ENCODE measurements around the gene UBE2D2. TPM values are rescaled to one million over a fixed set of nuclear protein-coding genes. Genes with fewer than 3 reads are reported as not detected.
"Not testable (repeated sequence)": the region's sequence is repeated elsewhere in the genome, so short reads cannot be mapped to it uniquely, and the experiment has no call there.

The UBE2D2 gene
- total RNA-seq, 1 experiment from 2014 or later: 115 TPM

DNA sequence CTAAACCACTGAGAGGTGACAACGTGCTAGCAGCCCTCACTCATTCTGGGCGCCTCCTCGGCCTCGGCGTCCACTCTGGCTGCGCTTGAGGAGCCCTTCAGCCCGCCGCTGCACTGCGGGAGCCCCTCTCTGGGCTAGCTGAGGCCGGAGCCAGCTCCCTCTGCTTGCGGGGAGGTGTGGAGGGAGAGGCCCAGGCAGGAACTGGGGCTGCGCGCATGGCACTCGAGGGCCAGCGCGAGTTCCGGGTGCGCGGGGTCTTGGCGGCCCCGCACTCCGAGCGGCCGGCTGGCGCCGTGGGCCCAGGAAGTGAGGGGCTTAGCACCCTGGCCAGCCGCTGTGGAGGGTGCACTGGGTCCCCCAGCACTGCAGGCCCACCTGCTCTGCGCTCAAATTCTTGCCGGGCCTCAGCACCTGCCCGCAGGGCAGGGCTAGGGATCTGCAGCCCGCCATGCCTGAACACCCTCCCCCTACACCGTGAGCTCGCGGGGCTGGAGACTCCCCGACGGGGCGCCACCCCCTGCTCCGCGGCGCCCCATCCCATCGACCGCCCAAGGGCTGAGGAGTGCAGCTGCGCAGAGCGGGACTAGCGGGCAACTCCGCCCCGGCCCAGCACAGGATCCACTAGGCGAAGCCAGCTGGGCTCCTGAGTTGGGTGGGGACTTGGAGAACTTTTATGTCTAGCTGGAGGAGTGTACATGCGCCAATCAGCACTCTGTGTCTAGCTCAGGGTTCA is 11.8 kb upstream of the UBE2D2 start:
- no peak for TF ChIP-seq EZH2 (IDR thresholded peaks at IDR 0.05; ENCODE audit: low read depth)
- TF ChIP-seq, protein P1, sequence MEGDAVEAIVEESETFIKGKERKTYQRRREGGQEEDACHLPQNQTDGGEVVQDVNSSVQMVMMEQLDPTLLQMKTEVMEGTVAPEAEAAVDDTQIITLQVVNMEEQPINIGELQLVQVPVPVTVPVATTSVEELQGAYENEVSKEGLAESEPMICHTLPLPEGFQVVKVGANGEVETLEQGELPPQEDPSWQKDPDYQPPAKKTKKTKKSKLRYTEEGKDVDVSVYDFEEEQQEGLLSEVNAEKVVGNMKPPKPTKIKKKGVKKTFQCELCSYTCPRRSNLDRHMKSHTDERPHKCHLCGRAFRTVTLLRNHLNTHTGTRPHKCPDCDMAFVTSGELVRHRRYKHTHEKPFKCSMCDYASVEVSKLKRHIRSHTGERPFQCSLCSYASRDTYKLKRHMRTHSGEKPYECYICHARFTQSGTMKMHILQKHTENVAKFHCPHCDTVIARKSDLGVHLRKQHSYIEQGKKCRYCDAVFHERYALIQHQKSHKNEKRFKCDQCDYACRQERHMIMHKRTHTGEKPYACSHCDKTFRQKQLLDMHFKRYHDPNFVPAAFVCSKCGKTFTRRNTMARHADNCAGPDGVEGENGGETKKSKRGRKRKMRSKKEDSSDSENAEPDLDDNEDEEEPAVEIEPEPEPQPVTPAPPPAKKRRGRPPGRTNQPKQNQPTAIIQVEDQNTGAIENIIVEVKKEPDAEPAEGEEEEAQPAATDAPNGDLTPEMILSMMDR (conservative IDR thresholded peaks at IDR 0.05): no peak
- no peak overlapping the region for H2AFZ ChIP-seq
- ChIA-PET CTCF (no interaction called here), POLR2A (ENCODE audit: unreplicated experiment) (no interaction called here)
- H3F3A ChIP-seq (ENCODE audit: insufficient read depth, low read depth): peaks cover 4% of the 10 kb centered on the region; the same call in 1 of the 2 replicates
- no peaks in the 10 kb centered on the region for H3K27me3 ChIP-seq (ENCODE audit: insufficient read depth, low read depth)
- no peaks in the 10 kb centered on the region for H4K20me1 ChIP-seq (ENCODE audit: insufficient read depth)
- H3K36me3 ChIP-seq (ENCODE audit: low read depth): no peaks in the 10 kb centered on the region
- H3K79me2 ChIP-seq (ENCODE audit: low read depth): no peaks in the 10 kb centered on the region
- H3K9me3 ChIP-seq (ENCODE audit: insufficient read depth, low read depth): no peaks in the 10 kb centered on the region; the same call in 1 of the 2 replicates
- no peak overlapping the region for H3K27ac ChIP-seq
- H3K4me3 ChIP-seq: no peak overlapping the region
- intact Hi-C loops (cut with micrococcal nuclease; ENCODE audit: unreplicated experiment): no loop called here
- H3K9me2 ChIP-seq (ENCODE audit: insufficient read depth): no peaks in the 10 kb centered on the region
- DNase-seq: no peak
- no peaks in the 10 kb centered on the region for H3K4me1 ChIP-seq (replicated peaks; ENCODE audit: insufficient read depth)
- H3K4me2 ChIP-seq: no peak overlapping the region
- BruUV-seq (replicated peaks): no TSS peak

DNA sequence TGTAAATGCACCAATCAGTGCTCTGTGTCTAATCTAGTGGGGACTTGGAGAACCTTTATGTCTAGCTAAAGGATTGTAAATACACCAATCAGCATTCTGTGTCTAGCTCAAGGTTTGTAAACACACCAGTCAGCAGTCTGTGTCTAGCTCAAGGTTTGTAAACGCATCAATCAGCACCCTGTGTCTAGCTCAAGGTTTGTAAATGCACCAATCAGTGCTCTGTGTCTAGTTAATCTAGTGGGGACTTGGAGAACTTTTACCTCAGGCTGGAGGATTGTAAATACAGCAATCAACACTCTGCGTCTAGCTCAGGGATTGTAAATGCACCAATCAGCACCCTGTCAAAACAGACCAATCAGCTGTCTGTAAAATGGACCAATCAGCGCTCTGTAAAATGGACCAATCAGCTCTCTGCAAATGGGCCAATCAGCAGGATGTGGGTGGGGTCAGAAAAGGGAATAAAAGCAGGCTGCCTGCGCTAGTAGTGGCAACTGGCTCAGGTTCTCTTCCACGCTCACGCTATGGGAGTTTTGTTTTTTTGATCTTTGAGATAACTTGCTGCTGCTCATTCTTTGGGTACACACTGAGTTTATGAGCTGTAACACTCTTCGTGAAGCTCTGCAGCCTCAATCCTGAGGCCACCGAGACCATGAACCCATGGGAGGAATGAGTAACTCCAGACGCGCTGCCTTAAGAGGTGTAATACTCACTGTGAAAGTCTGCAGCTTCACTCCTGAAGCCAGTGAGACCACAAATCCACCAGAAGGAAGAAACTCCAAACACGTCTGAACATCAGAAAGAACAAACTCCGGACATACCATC is 10.9 kb upstream of the UBE2D2 start:
- H3F3A ChIP-seq (ENCODE audit: insufficient read depth, low read depth); H4K20me1 ChIP-seq (ENCODE audit: insufficient read depth); intact Hi-C loops (cut with micrococcal nuclease; ENCODE audit: unreplicated experiment); H3K9me3 ChIP-seq (ENCODE audit: insufficient read depth, low read depth); H3K27me3 ChIP-seq (ENCODE audit: insufficient read depth, low read depth); H3K9me2 ChIP-seq (ENCODE audit: insufficient read depth); H3K27ac ChIP-seq; H3K79me2 ChIP-seq (ENCODE audit: low read depth); H3K4me3 ChIP-seq; DNase-seq; BruUV-seq (replicated peaks); H3K4me1 ChIP-seq (replicated peaks; ENCODE audit: insufficient read depth); H3K36me3 ChIP-seq (ENCODE audit: low read depth); H3K4me2 ChIP-seq; H2AFZ ChIP-seq: not testable (repeated sequence)
- POLR2A ChIA-PET (ENCODE audit: unreplicated experiment): interaction anchor here (0.8 kb wide), 1 partner anchor 1337 kb away, joined by 4 read pairs; no protein-coding TSS in a partner anchor
- CTCF ChIA-PET: interaction anchor here (0.7 kb wide), 1 partner anchor 31 kb away, joined by 3 read pairs; no protein-coding TSS in a partner anchor

GRCh38 chr5:139551191-139551889 is 9.8 kb upstream of the UBE2D2 start:
- BruUV-seq (replicated peaks): no TSS peak
- POLR2A ChIA-PET (ENCODE audit: unreplicated experiment): interaction anchor here (0.8 kb wide), 1 partner anchor 129 kb away, joined by 9 read pairs; no protein-coding TSS in a partner anchor

More at GRCh38 chr5:139551191-139551889, 9.8 kb upstream of the UBE2D2 start:
- H3F3A ChIP-seq (ENCODE audit: insufficient read depth, low read depth): peaks cover 4% of the 10 kb centered on the region; the same call in 1 of the 2 replicates
- H3K27me3 ChIP-seq (ENCODE audit: insufficient read depth, low read depth): no peaks in the 10 kb centered on the region
- CTCF ChIA-PET: interaction anchor here (0.7 kb wide), 2 partner anchors 30 to 170 kb away, joined by 3 read pairs; no protein-coding TSS in a partner anchor
- H3K9me2 ChIP-seq (ENCODE audit: insufficient read depth): no peaks in the 10 kb centered on the region
- intact Hi-C loops (cut with micrococcal nuclease; ENCODE audit: unreplicated experiment): no loop called here
- H3K36me3 ChIP-seq (ENCODE audit: low read depth): no peaks in the 10 kb centered on the region
- DNase-seq: no peak
- H3K27ac ChIP-seq: no peak overlapping the region
- no peak overlapping the region for H3K4me2 ChIP-seq
- no peaks in the 10 kb centered on the region for H4K20me1 ChIP-seq (ENCODE audit: insufficient read depth)
- no peak overlapping the region for H3K4me3 ChIP-seq
- H3K9me3 ChIP-seq (ENCODE audit: insufficient read depth, low read depth): no peaks in the 10 kb centered on the region; the same call in 1 of the 2 replicates
- H3K79me2 ChIP-seq (ENCODE audit: low read depth): no peaks in the 10 kb centered on the region
- H3K4me1 ChIP-seq (replicated peaks; ENCODE audit: insufficient read depth): no peaks in the 10 kb centered on the region
- TF ChIP-seq, protein P1 (conservative IDR thresholded peaks at IDR 0.05): no peak
- TF ChIP-seq EZH2 (IDR thresholded peaks at IDR 0.05; ENCODE audit: low read depth): no peak
- H2AFZ ChIP-seq: no peak overlapping the region

Data from PC-9 (cell line).